CD4-positive, CD25-positive, alpha-beta regulatory T cell (primary cell): ENCODE results near the gene SPHK2. TPM values are rescaled to one million over a fixed set of nuclear protein-coding genes. Genes with fewer than 3 reads are reported as not detected.
"Not testable (repeated sequence)": the region's sequence is repeated elsewhere in the genome, so short reads cannot be mapped to it uniquely, and the experiment has no call there.

Source experiments
- ATAC-seq, 2 donors: fragments of 150-1000 bp; cut with Tn5 transposase; one replicate each; pipeline ENCODE4 v1.10.0; 2021; ENCODE audit warnings: low read depth in 2 of 2, moderate number of reproducible peaks in 2 of 2, moderate library complexity in 1 of 2
- DNase-seq, 3 donors: peaks; one replicate each; pipeline versions ENCODE4 v3.0.0 to v3.0.0-alpha.2; 2012 to 2022; ENCODE audit warnings: mixed read lengths in 1 of 3
- H3K27ac ChIP-seq: one replicate; pipeline ENCODE4 v1.7.0; 2013; ENCODE audit warnings: mild to moderate bottlenecking, low read length; ENCODE audit not compliant: insufficient read depth, poor library complexity, severe bottlenecking
- H3K27me3 ChIP-seq: one replicate; pipeline ENCODE4 v1.7.0; 2013; ENCODE audit warnings: low read length; ENCODE audit not compliant: control insufficient read depth, insufficient read depth
- H3K36me3 ChIP-seq: one replicate; pipeline ENCODE4 v1.7.0; 2013; ENCODE audit warnings: mild to moderate bottlenecking, low read length, moderate library complexity; ENCODE audit not compliant: control insufficient read depth, insufficient read depth
- H3K4me1 ChIP-seq: 2 replicates; pipeline ENCODE4 v1.7.0; 2013; ENCODE audit warnings: mild to moderate bottlenecking, low read length; ENCODE audit not compliant: insufficient read depth, control insufficient read depth, poor library complexity, severe bottlenecking
- H3K4me3 ChIP-seq: one replicate; pipeline ENCODE4 v1.7.0; 2013; ENCODE audit warnings: low read depth, mild to moderate bottlenecking, low read length, moderate library complexity
- H3K9me3 ChIP-seq, 2 experiments: 1 replicate in 1 of 2; 2 replicates in 1 of 2; pipeline ENCODE4 v1.7.0; 2013; ENCODE audit warnings: low read length in 2 of 2, mild to moderate bottlenecking in 1 of 2, moderate library complexity in 1 of 2; ENCODE audit not compliant: control insufficient read depth in 2 of 2
- H3K27ac Mint-ChIP-seq, 3 donors: one replicate each; pipeline ENCODE4 v1.8.0; 2020 to 2022; ENCODE audit warnings: mild to moderate bottlenecking in 3 of 3, mixed read lengths in 3 of 3, moderate library complexity in 2 of 3
- H3K27me3 Mint-ChIP-seq: one replicate; pipeline ENCODE4 v1.8.0; 2022; ENCODE audit warnings: mild to moderate bottlenecking, mixed read lengths
- H3K36me3 Mint-ChIP-seq: one replicate; pipeline ENCODE4 v1.8.0; 2020; ENCODE audit warnings: mixed read lengths
- H3K4me1 Mint-ChIP-seq, 4 donors: one replicate each; pipeline ENCODE4 v1.8.0; 2020 to 2022; ENCODE audit warnings: mixed read lengths in 4 of 4, mild to moderate bottlenecking in 1 of 4
- H3K4me3 Mint-ChIP-seq, 4 donors: one replicate each; pipeline ENCODE4 v1.8.0; 2020 to 2022; ENCODE audit warnings: mild to moderate bottlenecking in 4 of 4, mixed read lengths in 4 of 4, moderate library complexity in 3 of 4
- H3K9me3 Mint-ChIP-seq, 7 donors: one replicate each; pipeline ENCODE4 v1.8.0; 2020 to 2022; ENCODE audit warnings: mixed read lengths in 7 of 7, mild to moderate bottlenecking in 3 of 7, moderate library complexity in 2 of 7
- polyA plus RNA-seq, 4 donors: library from polyadenylated mRNA; unstranded; fragments of 300-500 nt; fragmentation: Illumina TruSeq; gene quantifications; one replicate each; pipeline ENCODE4 v1.2.3, GENCODE V29; 2021
- total RNA-seq: library from RNA; stranded (reverse); gene quantifications from one replicate; pipeline ENCODE4 v1.2.3, GENCODE V29; 2022

Gene SPHK2
- total and polyA plus RNA-seq, 5 donors from 2014 or later, result 4.8 to 13.0 (median 7.6) TPM

GRCh38 chr19:48629297-48629598 is 9.9 kb downstream of the SPHK2 start:
- H3K36me3 Mint-ChIP-seq, result peaks cover 9% of the 10 kb centered on the region
- H3K4me3 ChIP-seq, result no peak overlapping the region
- peaks cover 3 to 43% (median 12%) of the 10 kb centered on the region in 4 donors for H3K4me1 Mint-ChIP-seq
- no peak overlapping the region for H3K4me3 Mint-ChIP-seq
- H3K27ac Mint-ChIP-seq, result no peak overlapping the region
- DNase-seq, result no peak
- no peak overlapping the region for H3K27ac ChIP-seq
- H3K27me3 Mint-ChIP-seq, result no peaks in the 10 kb centered on the region
- H3K27me3 ChIP-seq, result no peaks in the 10 kb centered on the region
- H3K4me1 ChIP-seq, result peaks cover 27% of the 10 kb centered on the region
- H3K9me3 ChIP-seq, result no peaks in the 10 kb centered on the region
- H3K36me3 ChIP-seq, result peaks cover 38% of the 10 kb centered on the region
- H3K9me3 Mint-ChIP-seq, result no peaks in the 10 kb centered on the region
- no peak for ATAC-seq

DNA sequence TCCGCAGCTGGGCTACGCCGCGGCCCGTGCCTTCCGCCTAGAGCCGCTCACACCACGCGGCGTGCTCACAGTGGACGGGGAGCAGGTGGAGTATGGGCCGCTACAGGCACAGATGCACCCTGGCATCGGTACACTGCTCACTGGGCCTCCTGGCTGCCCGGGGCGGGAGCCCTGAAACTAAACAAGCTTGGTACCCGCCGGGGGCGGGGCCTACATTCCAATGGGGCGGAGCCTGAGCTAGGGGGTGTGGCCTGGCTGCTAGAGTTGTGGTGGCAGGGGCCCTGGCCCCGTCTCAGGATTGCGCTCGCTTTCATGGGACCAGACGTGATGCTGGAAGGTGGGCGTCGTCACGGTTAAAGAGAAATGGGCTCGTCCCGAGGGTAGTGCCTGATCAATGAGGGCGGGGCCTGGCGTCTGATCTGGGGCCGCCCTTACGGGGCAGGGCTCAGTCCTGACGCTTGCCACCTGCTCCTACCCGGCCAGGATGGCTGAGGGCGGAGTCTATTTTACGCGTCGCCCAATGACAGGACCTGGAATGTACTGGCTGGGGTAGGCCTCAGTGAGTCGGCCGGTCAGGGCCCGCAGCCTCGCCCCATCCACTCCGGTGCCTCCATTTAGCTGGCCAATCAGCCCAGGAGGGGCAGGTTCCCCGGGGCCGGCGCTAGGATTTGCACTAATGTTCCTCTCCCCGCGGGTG is 10.4 kb downstream of the SPHK2 start:
- H3K9me3 ChIP-seq, result no peaks in the 10 kb centered on the region
- peaks cover 9% of the 10 kb centered on the region for H3K36me3 Mint-ChIP-seq
- H3K36me3 ChIP-seq, result peaks cover 38% of the 10 kb centered on the region
- H3K27me3 ChIP-seq, result no peaks in the 10 kb centered on the region
- H3K9me3 Mint-ChIP-seq, result no peaks in the 10 kb centered on the region
- no peak for ATAC-seq
- peaks cover 27% of the 10 kb centered on the region for H3K4me1 ChIP-seq
- H3K4me3 ChIP-seq, result no peak overlapping the region
- no peak for DNase-seq
- H3K4me3 Mint-ChIP-seq, result no peak overlapping the region
- H3K27me3 Mint-ChIP-seq, result no peaks in the 10 kb centered on the region
- peak overlapping the region in 1 of 3 donors; percentile 31 for H3K27ac Mint-ChIP-seq
- peaks cover 4 to 44% (median 11%) of the 10 kb centered on the region in 4 donors for H3K4me1 Mint-ChIP-seq
- H3K27ac ChIP-seq, result no peak overlapping the region

DNA sequence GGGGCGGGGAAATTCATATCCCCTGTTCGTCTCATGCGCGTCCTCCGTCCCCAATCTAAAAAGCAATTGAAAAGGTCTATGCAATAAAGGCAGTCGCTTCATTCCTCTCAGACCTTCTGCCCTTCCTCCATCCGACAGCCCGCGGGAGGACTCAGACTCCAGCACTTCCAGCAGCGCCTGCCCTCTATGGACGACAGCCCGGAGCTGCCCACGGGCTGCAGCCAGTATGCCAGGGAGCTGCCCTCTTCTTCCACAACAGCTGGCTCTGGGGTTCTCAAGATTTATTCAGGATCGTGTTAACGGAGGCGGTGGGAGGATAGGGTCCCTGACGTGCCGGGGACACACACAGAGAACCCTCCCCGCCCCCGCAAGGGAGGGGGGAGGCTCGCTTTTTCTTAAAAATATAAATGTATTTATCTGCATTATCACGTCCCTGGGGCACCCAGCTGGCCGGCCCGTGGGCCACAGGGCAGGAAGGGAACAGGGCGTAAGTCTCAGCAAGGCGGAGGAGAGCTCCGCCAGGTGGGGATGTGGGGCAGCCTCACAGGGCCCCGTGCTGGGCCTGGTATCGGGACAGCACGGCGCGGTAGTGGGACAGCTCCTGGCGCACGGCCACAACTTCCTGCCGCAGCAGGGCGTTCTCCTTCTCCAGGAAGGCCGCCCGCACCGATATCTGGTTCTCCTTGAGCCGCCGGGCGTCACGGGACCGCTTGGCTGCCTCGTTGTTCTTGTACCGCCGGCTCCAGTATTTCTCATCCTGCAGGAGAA is 11.2 kb downstream of the SPHK2 start:
- peak overlapping the region in 1 of 3 donors; percentile 46 for H3K27ac Mint-ChIP-seq
- no peaks in the 10 kb centered on the region for H3K9me3 ChIP-seq
- peaks cover 38% of the 10 kb centered on the region for H3K36me3 ChIP-seq
- no peaks in the 10 kb centered on the region for H3K9me3 Mint-ChIP-seq
- H3K4me3 ChIP-seq, result no peak overlapping the region
- no peaks in the 10 kb centered on the region for H3K27me3 Mint-ChIP-seq
- H3K4me1 Mint-ChIP-seq, result peaks cover 4 to 46% (median 9%) of the 10 kb centered on the region in 4 donors
- peaks cover 33% of the 10 kb centered on the region for H3K4me1 ChIP-seq
- no peak overlapping the region for H3K27ac ChIP-seq
- no peak for ATAC-seq
- H3K27me3 ChIP-seq, result no peaks in the 10 kb centered on the region
- no peak for DNase-seq
- peaks cover 9% of the 10 kb centered on the region for H3K36me3 Mint-ChIP-seq
- H3K4me3 Mint-ChIP-seq, result peak overlapping the region in 1 of 4 donors; percentile 82

GRCh38 chr19:48631225-48631624 is 11.9 kb downstream of the SPHK2 start:
- peaks cover 38% of the 10 kb centered on the region for H3K36me3 ChIP-seq
- H3K4me3 ChIP-seq, result no peak overlapping the region
- peaks cover 39% of the 10 kb centered on the region for H3K4me1 ChIP-seq
- DNase-seq (no peak), ATAC-seq (no peak)
- H3K27me3 Mint-ChIP-seq, result no peaks in the 10 kb centered on the region
- peaks cover 4 to 48% (median 8%) of the 10 kb centered on the region in 4 donors for H3K4me1 Mint-ChIP-seq
- H3K27ac ChIP-seq, result no peak overlapping the region
- H3K4me3 Mint-ChIP-seq, result peak overlapping the region in 2 of 4 donors; percentile 28 to 82
- peaks cover 9% of the 10 kb centered on the region for H3K36me3 Mint-ChIP-seq
- H3K9me3 ChIP-seq, result no peaks in the 10 kb centered on the region
- peak overlapping the region in 1 of 3 donors; percentile 60 for H3K27ac Mint-ChIP-seq
- no peaks in the 10 kb centered on the region for H3K9me3 Mint-ChIP-seq
- no peaks in the 10 kb centered on the region for H3K27me3 ChIP-seq

DNA sequence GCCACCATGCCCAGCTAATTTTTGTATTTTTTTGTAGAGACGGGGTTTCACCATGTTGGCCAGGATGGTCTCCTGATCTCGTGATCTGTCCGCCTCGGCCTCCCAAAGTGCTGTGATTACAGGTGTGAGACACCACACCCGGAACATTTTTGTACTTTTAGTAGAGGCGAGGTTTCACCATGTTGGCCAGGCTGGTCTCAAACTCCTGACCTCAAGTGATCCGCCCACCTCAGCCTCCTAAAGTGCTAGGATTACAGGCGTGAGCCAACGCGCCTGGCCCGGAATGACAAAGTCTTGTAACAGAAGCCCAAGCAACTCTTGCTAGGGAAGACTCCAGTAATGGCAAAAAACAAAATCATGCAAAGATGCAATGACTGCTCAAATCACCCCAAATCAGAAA is 13.0 kb downstream of the SPHK2 start:
- not testable (repeated sequence) for ATAC-seq, H3K9me3 Mint-ChIP-seq, H3K27me3 Mint-ChIP-seq, H3K4me3 ChIP-seq, H3K9me3 ChIP-seq, DNase-seq, H3K36me3 Mint-ChIP-seq, H3K27ac ChIP-seq, H3K27me3 ChIP-seq
- Mint-ChIP-seq H3K27ac (peak overlapping the region in 1 of 3 donors; percentile 94), H3K4me3 (peak overlapping the region; percentile 46 to 82 (median 70)), H3K4me1 (peaks cover 4 to 48% (median 7%) of the 10 kb centered on the region in 4 donors)
- Histone ChIP-seq H3K36me3 (peaks cover 38% of the 10 kb centered on the region), H3K4me1 (peaks cover 40% of the 10 kb centered on the region)

GRCh38 chr19:48632692-48633147 is 13.4 kb downstream of the SPHK2 start:
- Mint-ChIP-seq H3K27me3 (no peaks in the 10 kb centered on the region), H3K9me3 (no peaks in the 10 kb centered on the region), H3K4me1 (peaks cover 4 to 50% (median 7%) of the 10 kb centered on the region in 4 donors), H3K4me3 (peak overlapping the region; percentile 46 to 82 (median 58)), H3K36me3 (peaks cover 9% of the 10 kb centered on the region), H3K27ac (peak overlapping the region in 1 of 3 donors; percentile 94)
- Histone ChIP-seq H3K27me3 (no peaks in the 10 kb centered on the region), H3K4me1 (peaks cover 40% of the 10 kb centered on the region), H3K4me3 (no peak overlapping the region), H3K36me3 (peaks cover 38% of the 10 kb centered on the region), H3K9me3 (no peaks in the 10 kb centered on the region), H3K27ac (peak overlapping the region; percentile 95)
- ATAC-seq (no peak), DNase-seq (no peak)

DNA sequence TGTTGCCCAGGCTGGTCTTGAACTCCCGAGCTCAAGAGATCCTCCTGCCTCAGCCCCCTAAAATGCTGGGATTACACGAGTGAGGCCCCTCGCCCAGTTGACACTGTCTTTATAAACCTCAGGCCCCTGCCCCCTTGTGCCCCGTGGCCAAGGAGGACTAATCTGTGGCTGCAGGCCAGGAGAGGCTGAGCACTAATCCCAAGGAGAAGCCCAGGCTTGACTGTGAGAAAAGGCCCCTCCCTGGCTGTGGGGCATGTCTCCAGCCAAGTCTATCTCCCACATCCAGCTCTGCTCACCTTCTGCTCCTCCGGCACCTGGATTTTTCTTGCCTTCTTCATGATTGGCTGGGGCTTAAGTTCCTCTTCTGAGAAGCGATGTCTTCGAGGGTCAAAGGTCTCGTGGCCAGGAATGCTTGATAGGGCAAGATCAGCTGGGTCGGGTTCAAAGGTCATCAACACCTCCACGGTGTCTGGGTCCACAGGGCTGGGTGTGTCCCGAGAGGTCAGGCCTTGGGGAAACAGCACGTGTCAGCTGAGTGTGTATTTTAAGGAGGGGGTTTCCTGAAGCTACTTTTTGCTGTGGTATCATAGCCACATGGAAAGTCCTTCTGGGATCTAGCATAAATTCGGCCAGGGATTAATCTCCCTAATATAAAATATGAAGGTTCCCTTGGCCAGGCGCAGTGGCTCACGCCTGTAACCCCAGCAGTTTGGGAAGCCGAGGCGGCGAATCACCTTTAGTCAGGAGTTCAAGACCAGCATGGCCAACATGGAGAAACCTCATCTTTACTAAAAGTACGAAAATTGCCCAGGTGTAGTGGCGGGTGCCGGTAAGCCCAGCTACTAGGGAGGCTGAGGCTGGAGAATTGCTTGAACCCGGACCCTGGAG is 14.1 kb downstream of the SPHK2 start:
- DNase-seq, result no peak
- Histone ChIP-seq H3K9me3 (no peaks in the 10 kb centered on the region), H3K4me1 (peaks cover 44% of the 10 kb centered on the region), H3K4me3 (peak overlapping the region; percentile 82), H3K27ac (peak overlapping the region; percentile 95), H3K36me3 (peaks cover 38% of the 10 kb centered on the region), H3K27me3 (no peaks in the 10 kb centered on the region)
- Mint-ChIP-seq H3K4me3 (peak overlapping the region in 3 of 4 donors; percentile 82 to 90 (median 87)), H3K27me3 (no peaks in the 10 kb centered on the region), H3K9me3 (no peaks in the 10 kb centered on the region), H3K27ac (peak overlapping the region; percentile 94 to 96 (median 94)), H3K4me1 (peaks cover 4 to 56% (median 7%) of the 10 kb centered on the region in 4 donors), H3K36me3 (peaks cover 11% of the 10 kb centered on the region)
- ATAC-seq, result no peak
